Erythroblast (primary cell): ENCODE data around the gene WDR11.

ENCODE experiments used
- GATA1 ChIP-seq: IDR thresholded peaks from 2 replicates; pipeline ENCODE4 v1.6.1; 2011; ENCODE audit warnings: low read depth, mild to moderate bottlenecking, control low read depth, low read length, moderate library complexity
- POLR2A ChIP-seq: IDR thresholded peaks from 2 replicates; pipeline ENCODE4 v1.6.1; 2011; ENCODE audit warnings: mild to moderate bottlenecking, low read length

DNA sequence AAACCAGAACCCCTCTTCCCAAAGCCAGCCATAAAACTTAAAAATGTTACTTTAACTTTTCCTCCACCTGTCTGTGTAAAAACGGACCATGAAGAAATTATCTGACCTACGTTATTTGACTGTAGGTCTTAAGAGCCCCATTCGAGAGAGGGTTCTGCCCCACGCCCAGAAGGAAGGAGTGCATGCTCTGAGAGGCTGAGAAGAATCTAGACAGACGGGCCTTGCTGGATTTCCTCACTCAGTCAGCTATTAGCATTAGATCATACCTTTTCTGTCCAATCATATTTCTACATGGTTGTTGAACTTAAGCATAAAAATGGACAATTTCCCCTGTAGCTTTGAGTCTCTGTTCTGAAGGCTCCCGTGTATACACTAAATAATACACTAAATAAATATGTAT, 38.1 kb upstream of the WDR11 start:
- TF ChIP-seq POLR2A (no peak), GATA1 (no peak)
